Testis (tissue), 3 donors: ENCODE results near the gene FAM210A. TPM values are rescaled to one million over a fixed set of nuclear protein-coding genes. Genes with fewer than 3 reads are reported as not detected.

ENCODE experiments used
- DNase-seq: peaks from one replicate; pipeline ENCODE4 v3.0.0-alpha.2; 2019
- H3K27ac ChIP-seq, 2 donors: fragments of 200-600 bp; sonication (generic); one replicate each; pipeline ENCODE4 v1.5.1; 2019
- H3K27me3 ChIP-seq: fragments of 200-600 bp; sonication (generic); one replicate; pipeline ENCODE4 v1.5.1; 2019
- H3K36me3 ChIP-seq: fragments of 200-600 bp; sonication (generic); one replicate; pipeline ENCODE4 v1.5.1; 2017; ENCODE audit warnings: low read depth; ENCODE audit errors: missing control alignments
- H3K4me1 ChIP-seq: fragments of 200-600 bp; sonication (generic); one replicate; pipeline ENCODE4 v1.5.1; 2019
- H3K4me3 ChIP-seq, 2 donors: fragments of 200-600 bp; sonication (generic); one replicate each; pipeline ENCODE4 v1.5.1; 2017 to 2019
- H3K9me3 ChIP-seq: fragments of 200-600 bp; sonication (generic); one replicate; pipeline ENCODE4 v1.5.1; 2017
- POLR2A ChIP-seq: fragments of 450-650 bp; IDR thresholded peaks from one replicate; pipeline ENCODE4 v1.6.1; 2017; ENCODE audit warnings: antibody characterized with exemption, mild to moderate bottlenecking, moderate library complexity
- WGBS, 2 donors: methylation state at CpG; one replicate each; pipeline ENCODE4 v1.1.5; 2018; 5-methylcytosine and 5-hydroxymethylcytosine counted together
- intact Hi-C: fragments of 100-400 bp; cut with DNase I; formaldehyde crosslinking; loops from one replicate; pipeline ENCODE4 v1.15.1; 2023; ENCODE audit warnings: low total_unique reads
- polyA plus RNA-seq: library from polyadenylated mRNA; stranded (reverse); fragments of 350-450 nt; fragmentation: Illumina TruSeq; extraction: RNeasy Lipid Tissue Mini Kit (QIAGEN cat#74804); gene quantifications from one replicate; pipeline ENCODE4 v1.2.3, GENCODE V29; 2014; ENCODE audit warnings: low read depth, low replicate concordance; ENCODE audit not compliant: insufficient read depth
- total RNA-seq, 2 donors: library from RNA; depleted of rRNA; stranded (reverse); fragments of >200 nt; gene quantifications; one replicate each; pipeline ENCODE4 v1.2.3, GENCODE V29; 2016
- TF ChIP-seq, protein P1 (sequence below), 3 experiments: fragments of 450-650 bp in 2 of 3; fragments of 200-600 bp in 1 of 3; sonication (generic) in 1 of 3; IDR thresholded peaks; one replicate each; pipeline ENCODE4 v1.5.1; 2016 to 2019; ENCODE audit warnings: antibody characterized with exemption in 3 of 3, mild to moderate bottlenecking in 2 of 3, moderate library complexity in 1 of 3

Gene FAM210A
- total and polyA plus RNA-seq, 3 donors from 2014 or later, result 22.6 to 28.7 (median 24.5) TPM

DNA sequence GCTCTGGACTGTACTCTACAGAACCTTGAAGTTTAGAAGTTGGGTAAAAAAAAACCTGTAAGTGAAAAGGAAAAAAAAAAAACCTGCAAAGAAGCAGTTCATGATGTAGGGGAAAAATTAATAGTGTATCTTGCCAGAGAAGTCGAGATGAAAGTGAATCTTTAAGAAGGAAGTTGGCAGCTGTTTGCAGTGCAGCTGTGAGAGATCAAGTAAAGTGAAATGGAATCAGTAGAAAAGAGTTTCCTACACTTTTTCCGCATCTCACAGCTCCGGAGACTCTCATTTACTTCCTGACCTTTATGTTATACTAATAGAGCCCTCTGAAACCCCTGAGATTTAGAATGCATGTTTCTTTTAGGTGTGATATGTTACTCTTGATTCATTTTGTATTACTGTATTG, 19.3 kb upstream of the FAM210A start:
- 62 to 67% methylated on average over 3 of the region's 3 CpGs for WGBS, 2 donors
- TF ChIP-seq POLR2A, result no peak
- TF ChIP-seq, protein P1, sequence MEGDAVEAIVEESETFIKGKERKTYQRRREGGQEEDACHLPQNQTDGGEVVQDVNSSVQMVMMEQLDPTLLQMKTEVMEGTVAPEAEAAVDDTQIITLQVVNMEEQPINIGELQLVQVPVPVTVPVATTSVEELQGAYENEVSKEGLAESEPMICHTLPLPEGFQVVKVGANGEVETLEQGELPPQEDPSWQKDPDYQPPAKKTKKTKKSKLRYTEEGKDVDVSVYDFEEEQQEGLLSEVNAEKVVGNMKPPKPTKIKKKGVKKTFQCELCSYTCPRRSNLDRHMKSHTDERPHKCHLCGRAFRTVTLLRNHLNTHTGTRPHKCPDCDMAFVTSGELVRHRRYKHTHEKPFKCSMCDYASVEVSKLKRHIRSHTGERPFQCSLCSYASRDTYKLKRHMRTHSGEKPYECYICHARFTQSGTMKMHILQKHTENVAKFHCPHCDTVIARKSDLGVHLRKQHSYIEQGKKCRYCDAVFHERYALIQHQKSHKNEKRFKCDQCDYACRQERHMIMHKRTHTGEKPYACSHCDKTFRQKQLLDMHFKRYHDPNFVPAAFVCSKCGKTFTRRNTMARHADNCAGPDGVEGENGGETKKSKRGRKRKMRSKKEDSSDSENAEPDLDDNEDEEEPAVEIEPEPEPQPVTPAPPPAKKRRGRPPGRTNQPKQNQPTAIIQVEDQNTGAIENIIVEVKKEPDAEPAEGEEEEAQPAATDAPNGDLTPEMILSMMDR (IDR thresholded peaks at IDR 0.05), result no peak
- intact Hi-C loops, result no loop called here
- H3K9me3 ChIP-seq, result no peaks in the 10 kb centered on the region
- H3K27ac ChIP-seq, result no peak overlapping the region
- H3K36me3 ChIP-seq, result peaks cover 3% of the 10 kb centered on the region
- H3K27me3 ChIP-seq, result no peaks in the 10 kb centered on the region
- H3K4me1 ChIP-seq, result no peaks in the 10 kb centered on the region
- DNase-seq, result no peak
- H3K4me3 ChIP-seq, result no peak overlapping the region

DNA sequence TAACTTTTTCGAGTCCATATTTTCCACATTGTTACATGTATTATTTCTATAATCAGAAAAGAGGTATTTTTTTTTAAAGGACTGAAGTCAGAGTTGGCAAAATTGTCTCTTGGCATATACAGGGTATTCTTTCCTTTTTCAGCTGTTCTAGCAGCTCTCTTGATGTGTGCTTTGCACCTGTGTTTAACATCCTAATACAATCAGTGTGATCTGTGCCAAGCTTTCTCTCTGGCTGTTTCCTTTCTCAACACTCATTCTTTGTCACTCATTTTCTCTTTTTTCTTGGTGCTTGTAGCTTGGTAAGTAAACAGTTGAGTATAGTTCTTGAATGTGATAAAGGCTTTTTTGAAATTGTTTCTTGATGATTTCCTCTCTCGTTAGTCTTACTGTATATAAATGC, 9.3 kb upstream of the FAM210A start:
- TF ChIP-seq POLR2A, result no peak
- TF ChIP-seq, protein P1 (IDR thresholded peaks at IDR 0.05), result no peak
- Histone ChIP-seq H3K4me1 (no peaks in the 10 kb centered on the region), H3K9me3 (no peaks in the 10 kb centered on the region), H3K36me3 (no peaks in the 10 kb centered on the region), H3K27me3 (no peaks in the 10 kb centered on the region), H3K27ac (no peak overlapping the region), H3K4me3 (no peak overlapping the region)
- no peak for DNase-seq
- intact Hi-C loops, result no loop called here
- 83 to 94% methylated on average over 2 of the region's 2 CpGs for WGBS, 2 donors

DNA sequence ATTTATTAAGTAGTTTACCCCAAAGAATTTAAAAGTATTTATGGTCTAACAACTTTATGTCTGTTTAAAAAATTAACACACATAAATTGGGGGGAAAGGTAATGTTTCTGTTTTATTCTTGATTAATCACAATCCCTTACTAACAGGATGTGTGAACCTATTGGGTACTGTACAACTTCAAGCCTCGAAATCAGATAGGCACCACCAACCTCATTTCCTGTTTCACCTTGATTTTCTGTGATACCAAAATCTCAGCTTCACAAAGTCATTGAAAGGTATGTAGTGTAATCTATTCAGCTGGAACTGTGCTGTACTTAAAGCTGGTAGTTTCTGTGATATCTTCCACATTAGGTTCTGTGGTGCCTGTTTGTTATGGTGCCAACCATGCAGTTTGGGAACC, 4.1 kb upstream of the FAM210A start:
- no peaks in the 10 kb centered on the region for H3K27me3 ChIP-seq
- intact Hi-C loops, result no loop called here
- H3K27ac ChIP-seq, result no peak overlapping the region
- DNase-seq, result no peak
- no peak for TF ChIP-seq POLR2A
- TF ChIP-seq, protein P1 (IDR thresholded peaks at IDR 0.05), result no peak
- H3K9me3 ChIP-seq, result no peaks in the 10 kb centered on the region
- no peak overlapping the region for H3K4me3 ChIP-seq
- no peaks in the 10 kb centered on the region for H3K36me3 ChIP-seq
- peaks cover 8% of the 10 kb centered on the region for H3K4me1 ChIP-seq
- 93 to 97% methylated on average over 1 of the region's 1 CpG for WGBS, 2 donors

DNA sequence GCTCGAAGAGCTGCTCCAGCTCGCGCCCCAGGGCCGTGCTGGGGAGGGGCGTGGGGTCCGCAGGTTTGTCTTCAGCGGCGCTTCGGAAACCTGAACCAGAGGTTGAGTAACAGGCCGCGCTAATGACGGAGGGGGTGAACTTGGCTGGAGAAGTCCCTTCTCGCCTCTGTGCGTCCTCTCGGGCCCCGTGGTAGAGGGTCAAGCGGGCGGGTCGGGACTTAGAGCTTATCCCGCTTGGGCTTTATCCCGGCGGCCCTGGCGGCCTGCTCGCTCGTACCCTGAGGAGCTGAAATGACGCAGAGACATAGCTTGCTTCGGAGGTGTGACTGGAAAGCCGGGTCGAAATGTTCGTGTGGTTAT, 594 bp upstream of the FAM210A start:
- peak; percentile 69 for DNase-seq
- whole genome bisulfite sequencing, 2 donors, result 0 to 1% methylated on average over 11 to 30 of the region's 30 CpGs
- Histone ChIP-seq H3K27ac (peak overlapping the region; percentile 91 to 93), H3K27me3 (no peaks in the 10 kb centered on the region), H3K4me3 (peak overlapping the region; percentile 73 to 93), H3K4me1 (peaks cover 25% of the 10 kb centered on the region), H3K36me3 (no peaks in the 10 kb centered on the region), H3K9me3 (no peaks in the 10 kb centered on the region)
- TF ChIP-seq POLR2A, result no peak
- TF ChIP-seq, protein P1 (IDR thresholded peaks at IDR 0.05), result no peak
- intact Hi-C loops, result no loop called here

DNA sequence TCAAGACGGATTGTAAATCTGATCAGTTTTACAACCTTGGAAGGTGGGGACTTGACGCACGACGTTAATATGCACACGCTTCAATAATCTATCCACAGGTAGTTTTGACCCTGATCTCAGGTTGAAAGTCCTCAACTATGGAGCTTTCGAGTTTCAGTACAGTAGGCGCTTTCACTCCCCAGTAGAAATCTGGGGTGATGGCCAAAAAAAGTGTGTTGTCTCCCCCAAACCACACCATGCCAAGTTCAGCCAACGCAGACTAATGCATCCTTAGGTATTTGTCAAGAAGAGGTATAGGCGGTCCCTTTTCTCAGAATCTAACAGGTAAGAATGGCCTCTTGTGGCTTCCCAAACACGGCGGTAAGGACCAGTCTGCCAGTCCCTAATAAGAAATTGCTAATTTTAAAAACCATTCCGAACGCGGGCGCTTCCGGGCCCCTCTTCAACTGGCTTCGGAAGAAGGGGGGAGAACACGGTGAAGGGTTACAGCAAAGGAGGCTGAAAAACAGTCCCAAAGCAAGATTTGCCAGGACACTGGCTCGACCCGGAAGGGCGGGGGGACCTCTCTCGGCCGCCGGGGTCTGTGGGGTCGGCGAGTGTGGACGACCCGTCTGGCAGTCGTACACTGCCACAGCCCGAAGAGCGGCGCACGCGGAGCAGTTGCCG, 659 bp downstream of the FAM210A start:
- Histone ChIP-seq H3K27ac (peak overlapping the region; percentile 91 to 93), H3K36me3 (no peaks in the 10 kb centered on the region), H3K4me1 (peaks cover 25% of the 10 kb centered on the region), H3K27me3 (no peaks in the 10 kb centered on the region), H3K4me3 (peak overlapping the region; percentile 73 to 93), H3K9me3 (no peaks in the 10 kb centered on the region)
- 2 to 3% methylated on average over 29 to 35 of the region's 35 CpGs for WGBS, 2 donors
- peak; percentile 26 for DNase-seq
- TF ChIP-seq POLR2A, result no peak
- TF ChIP-seq, protein P1 (IDR thresholded peaks at IDR 0.05), result no peak
- intact Hi-C loops, result no loop called here
